Fibroblast of lung (primary cell): ENCODE results near the gene KCTD6. TPM values are rescaled to one million over a fixed set of nuclear protein-coding genes. Genes with fewer than 3 reads are reported as not detected.

Experiments
- DNase-seq, 2 donors: peaks; one replicate each; pipeline versions ENCODE4 v3.0.0 to v3.0.0-alpha.2; 2010; ENCODE audit warnings: low read depth in 2 of 2
- H2AFZ ChIP-seq: 2 replicates; pipeline ENCODE4 v1.5.1; 2012; ENCODE audit warnings: low read length, control low read depth, inconsistent platforms
- H3K27ac ChIP-seq: 2 replicates; pipeline ENCODE4 v1.5.1; 2011; ENCODE audit warnings: low read length, control low read depth; ENCODE audit not compliant: insufficient read depth
- H3K27me3 ChIP-seq: 2 replicates; pipeline ENCODE4 v1.5.1; 2011; ENCODE audit warnings: mild to moderate bottlenecking, low read length; ENCODE audit not compliant: control insufficient read depth, insufficient read depth
- H3K36me3 ChIP-seq: 2 replicates; pipeline ENCODE4 v1.5.1; 2011; ENCODE audit warnings: low read length; ENCODE audit not compliant: control insufficient read depth, insufficient read depth
- H3K4me1 ChIP-seq: 2 replicates; pipeline ENCODE4 v1.5.1; 2011; ENCODE audit warnings: low read length; ENCODE audit not compliant: control insufficient read depth, insufficient read depth; ENCODE audit errors: extremely low read depth
- H3K4me2 ChIP-seq: 2 replicates; pipeline ENCODE4 v1.5.1; 2011; ENCODE audit warnings: low read length, control low read depth; ENCODE audit not compliant: insufficient read depth; ENCODE audit errors: extremely low read depth
- H3K4me3 ChIP-seq, 4 experiments: fragments of 200-600 bp in 1 of 4; sonication (generic) in 1 of 4; replicated peaks in 1 of 4; 2 replicates each; pipeline ENCODE4 v1.5.1; 2011 to 2016; ENCODE audit warnings: low read length in 4 of 4, low read depth in 3 of 4, mild to moderate bottlenecking in 3 of 4, control low read depth in 2 of 4, inconsistent platforms in 1 of 4, mixed read lengths in 1 of 4; ENCODE audit not compliant: insufficient read depth in 1 of 4; ENCODE audit errors: control extremely low read depth in 1 of 4
- H3K79me2 ChIP-seq: 2 replicates; pipeline ENCODE4 v1.5.1; 2012; ENCODE audit warnings: mild to moderate bottlenecking, low read length, inconsistent platforms; ENCODE audit not compliant: control insufficient read depth, insufficient read depth
- H3K9ac ChIP-seq: 2 replicates; pipeline ENCODE4 v1.5.1; 2011; ENCODE audit warnings: mild to moderate bottlenecking, low read length, control low read depth; ENCODE audit not compliant: insufficient read depth
- H3K9me3 ChIP-seq: 2 replicates; pipeline ENCODE4 v1.5.1; 2012; ENCODE audit warnings: low read depth, low read length; ENCODE audit not compliant: control insufficient read depth, insufficient read depth
- H4K20me1 ChIP-seq: 2 replicates; pipeline ENCODE4 v1.5.1; 2011; ENCODE audit warnings: low read length; ENCODE audit not compliant: control insufficient read depth, insufficient read depth; ENCODE audit errors: extremely low read depth
- EZH2 ChIP-seq: IDR thresholded peaks from 2 replicates; pipeline ENCODE4 v1.5.1; 2012; ENCODE audit warnings: low read length, control low read depth, mild to moderate bottlenecking; ENCODE audit errors: missing control alignments
- polyA minus RNA-seq: library from RNA; depleted of rRNA, polyadenylated mRNA; stranded (reverse); fragments of >200 nt; gene quantifications from 2 replicates; pipeline ENCODE4 v1.2.3, GENCODE V29; 2011; ENCODE audit warnings: low replicate concordance
- polyA plus RNA-seq, 2 donors: library from polyadenylated mRNA; depleted of rRNA in 1 of 2; stranded (reverse) in 1 of 2; unstranded in 1 of 2; fragments of >200 nt; gene quantifications; 2 replicates each; pipeline ENCODE4 v1.2.1, GENCODE V29; 2011 to 2012; ENCODE audit warnings: missing spikeins in 1 of 2
- total RNA-seq: library from RNA; depleted of rRNA; stranded (reverse); fragments of >200 nt; gene quantifications from 2 replicates; pipeline ENCODE4 v1.2.1, GENCODE V29; 2014
- TF ChIP-seq, protein P1 (sequence below), 2 donors: IDR thresholded peaks in 1 of 2; conservative IDR thresholded peaks in 1 of 2; 1 replicate in 1 of 2; 2 replicates in 1 of 2; pipeline ENCODE4 v1.5.1; 2011 to 2012; ENCODE audit warnings: low read length in 2 of 2, control low read depth in 1 of 2, inconsistent platforms in 1 of 2, low read depth in 1 of 2, mild to moderate bottlenecking in 1 of 2

The KCTD6 gene
- total RNA-seq (9.5 and 10.2 TPM in 2 replicates), polyA plus RNA-seq (13.6 and 14.8 TPM in 2 replicates), polyA minus RNA-seq (3.4 and 4.1 TPM in 2 replicates)
- polyA plus RNA-seq (2012), result 6.4 and 7.4 TPM in 2 replicates

DNA sequence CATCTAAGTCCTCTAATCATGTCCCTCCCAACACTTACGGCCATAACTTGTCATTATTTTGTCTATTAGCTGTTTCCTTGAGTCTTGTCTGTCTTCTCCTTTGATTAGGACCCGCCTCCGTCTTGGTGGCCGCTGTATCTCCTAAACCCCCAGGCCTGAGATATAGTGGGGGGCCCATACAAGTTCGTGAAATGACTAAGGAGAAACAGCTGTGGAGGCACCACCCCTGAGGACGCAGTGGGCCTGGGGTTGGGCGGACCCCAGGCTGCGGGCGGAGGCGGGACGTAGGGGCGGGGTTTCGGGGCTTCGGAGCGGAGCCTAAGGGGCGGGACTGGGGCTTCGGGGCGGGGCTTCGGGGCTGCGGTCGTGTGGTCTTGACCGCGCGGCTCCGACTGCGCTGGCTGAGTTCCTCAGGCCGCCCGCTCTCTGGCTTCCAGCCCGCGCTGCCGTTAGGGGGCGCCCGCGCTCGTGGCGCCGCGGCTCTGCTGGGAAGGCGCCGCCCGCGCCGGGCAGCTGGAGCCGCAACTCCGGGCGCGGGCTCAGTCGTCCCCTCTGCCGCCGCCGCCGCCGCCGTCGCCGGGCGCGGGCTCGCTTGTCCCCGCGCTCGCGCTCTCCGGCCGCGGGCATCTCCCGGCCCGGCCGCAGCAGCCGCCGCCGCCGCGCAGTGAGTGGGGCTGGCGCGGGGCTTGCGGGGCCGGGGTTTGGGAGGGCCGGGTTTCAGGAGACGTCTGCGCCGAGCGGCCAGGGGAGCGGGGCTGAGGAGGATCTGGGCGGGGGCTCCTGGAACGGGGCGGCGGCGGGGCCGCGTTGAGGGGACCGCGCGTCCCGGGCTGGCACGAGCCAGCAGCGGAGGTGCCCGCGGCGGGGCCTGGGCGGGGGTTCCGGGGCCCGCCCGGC, at the start of gene KCTD6:
KCTD6 (plus strand) TSS at position 591 of the 897 bp plus-strand sequence. CDS start 6,660 bp downstream, outside the sequence.
- H3K9me3 ChIP-seq, result no peaks in the 10 kb centered on the region
- H3K4me2 ChIP-seq, result peak within 1 kb of the TSS; percentile 95
- no peaks in the 10 kb centered on the region for H3K27me3 ChIP-seq
- H3K9ac ChIP-seq, result peak within 1 kb of the TSS; percentile 68
- H3K36me3 ChIP-seq, result no peaks in the 10 kb centered on the region
- peak; percentile 91 to 93 for DNase-seq
- peaks cover 27% of the 10 kb centered on the region for H3K79me2 ChIP-seq
- peak within 1 kb of the TSS; percentile 85 for H2AFZ ChIP-seq
- TF ChIP-seq, protein P1, sequence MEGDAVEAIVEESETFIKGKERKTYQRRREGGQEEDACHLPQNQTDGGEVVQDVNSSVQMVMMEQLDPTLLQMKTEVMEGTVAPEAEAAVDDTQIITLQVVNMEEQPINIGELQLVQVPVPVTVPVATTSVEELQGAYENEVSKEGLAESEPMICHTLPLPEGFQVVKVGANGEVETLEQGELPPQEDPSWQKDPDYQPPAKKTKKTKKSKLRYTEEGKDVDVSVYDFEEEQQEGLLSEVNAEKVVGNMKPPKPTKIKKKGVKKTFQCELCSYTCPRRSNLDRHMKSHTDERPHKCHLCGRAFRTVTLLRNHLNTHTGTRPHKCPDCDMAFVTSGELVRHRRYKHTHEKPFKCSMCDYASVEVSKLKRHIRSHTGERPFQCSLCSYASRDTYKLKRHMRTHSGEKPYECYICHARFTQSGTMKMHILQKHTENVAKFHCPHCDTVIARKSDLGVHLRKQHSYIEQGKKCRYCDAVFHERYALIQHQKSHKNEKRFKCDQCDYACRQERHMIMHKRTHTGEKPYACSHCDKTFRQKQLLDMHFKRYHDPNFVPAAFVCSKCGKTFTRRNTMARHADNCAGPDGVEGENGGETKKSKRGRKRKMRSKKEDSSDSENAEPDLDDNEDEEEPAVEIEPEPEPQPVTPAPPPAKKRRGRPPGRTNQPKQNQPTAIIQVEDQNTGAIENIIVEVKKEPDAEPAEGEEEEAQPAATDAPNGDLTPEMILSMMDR (conservative IDR thresholded peaks at IDR 0.05 in 1 of 2, IDR thresholded peaks at IDR 0.05 in 1 of 2; ENCODE audit: low read depth in 1 of 2, low read length in 2 of 2), result peak; percentile 40 to 43
- no peak for TF ChIP-seq EZH2
- no peaks in the 10 kb centered on the region for H4K20me1 ChIP-seq
- H3K4me1 ChIP-seq, result peaks cover 15% of the 10 kb centered on the region
- peak within 1 kb of the TSS; percentile 53 for H3K27ac ChIP-seq
- peak within 1 kb of the TSS; percentile 71 to 89 (median 86) for H3K4me3 ChIP-seq

DNA sequence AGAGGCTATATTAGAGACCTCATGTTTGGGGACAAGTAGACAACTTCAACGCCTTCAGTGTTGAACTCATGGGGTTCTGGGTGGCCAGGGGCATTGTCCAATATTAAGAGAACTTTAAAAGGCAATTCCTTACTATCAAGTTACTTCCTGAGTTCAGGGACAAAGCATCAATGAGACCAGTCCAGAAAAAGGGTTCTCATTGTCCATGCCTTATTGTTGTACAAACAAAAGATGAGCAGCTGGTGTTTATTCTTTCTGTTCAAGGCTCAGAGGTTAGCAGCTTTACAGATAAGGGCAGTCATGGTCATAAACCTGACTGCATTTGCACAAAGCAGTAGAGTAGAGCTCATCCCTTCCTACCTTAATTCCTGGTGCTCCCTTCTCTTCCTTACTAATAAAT, 39.7 kb upstream of the KCTD6 start:
- Histone ChIP-seq H2AFZ (no peak overlapping the region), H3K4me2 (no peak overlapping the region), H3K36me3 (no peaks in the 10 kb centered on the region), H4K20me1 (no peaks in the 10 kb centered on the region), H3K4me1 (no peaks in the 10 kb centered on the region), H3K27ac (no peak overlapping the region), H3K79me2 (no peaks in the 10 kb centered on the region), H3K9me3 (no peaks in the 10 kb centered on the region), H3K27me3 (no peaks in the 10 kb centered on the region), H3K9ac (no peak overlapping the region), H3K4me3 (no peak overlapping the region)
- TF ChIP-seq, protein P1 (conservative IDR thresholded peaks at IDR 0.05 in 1 of 2, IDR thresholded peaks at IDR 0.05 in 1 of 2; ENCODE audit: low read depth in 1 of 2, low read length in 2 of 2), result no peak
- no peak for TF ChIP-seq EZH2
- no peak for DNase-seq

DNA sequence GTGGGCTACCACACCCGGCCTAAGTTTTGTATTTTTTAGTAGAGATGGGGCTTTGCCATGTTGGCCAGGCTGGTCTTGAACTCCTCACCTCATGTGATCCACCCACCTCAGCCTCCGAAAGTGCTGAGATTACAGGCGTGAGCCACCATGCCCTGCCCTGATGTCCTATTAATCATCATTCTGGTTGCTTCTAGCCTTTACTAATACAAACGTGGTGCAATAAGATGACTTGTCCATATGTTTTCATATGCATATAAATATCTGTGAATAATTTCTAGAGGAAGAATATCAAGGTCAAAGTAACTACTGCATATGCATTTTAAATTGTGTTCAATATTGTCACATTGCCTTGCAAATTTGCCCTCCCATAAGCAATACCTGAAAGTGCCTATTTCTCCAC, 32.7 kb upstream of the KCTD6 start:
- Histone ChIP-seq H2AFZ (no peak overlapping the region), H3K4me3 (no peak overlapping the region), H3K27ac (no peak overlapping the region), H3K4me1 (peaks cover 5% of the 10 kb centered on the region), H3K79me2 (no peaks in the 10 kb centered on the region), H3K27me3 (no peaks in the 10 kb centered on the region), H3K4me2 (no peak overlapping the region), H3K36me3 (no peaks in the 10 kb centered on the region), H3K9ac (no peak overlapping the region), H4K20me1 (no peaks in the 10 kb centered on the region), H3K9me3 (no peaks in the 10 kb centered on the region)
- no peak for TF ChIP-seq EZH2
- TF ChIP-seq, protein P1 (conservative IDR thresholded peaks at IDR 0.05 in 1 of 2, IDR thresholded peaks at IDR 0.05 in 1 of 2; ENCODE audit: low read depth in 1 of 2, low read length in 2 of 2), result no peak
- DNase-seq, result no peak
